PC-9 (cell line): ENCODE data around the gene RIMBP2. TPM values are rescaled to one million over a fixed set of nuclear protein-coding genes. Genes with fewer than 3 reads are reported as not detected.

ENCODE experiments used
- BruUV-seq: library from RNA; stranded (reverse); fragments of 400-500 nt; replicated peaks from 2 replicates; lab custom pipeline; 2021; lab: Mats Ljungman, UMichigan
- CTCF ChIA-PET: fragments of 300-600 bp; sonication (Branson Sonifier 250); formaldehyde crosslinking; loops from one replicate; lab custom pipeline; 2022; ENCODE audit warnings: antibody characterized with exemption; lab: Charles Lee
- POLR2A ChIA-PET: fragments of 300-600 bp; sonication (Branson Sonifier 250); formaldehyde crosslinking; loops from one replicate; lab custom pipeline; 2022; ENCODE audit warnings: antibody characterized with exemption; ENCODE audit not compliant: unreplicated experiment; lab: Charles Lee
- DNase-seq, 2 experiments: peaks; one replicate each; pipeline versions ENCODE4 v3.0.0 to v3.0.0-alpha.2; 2015 to 2022; ENCODE audit warnings: mixed read lengths in 1 of 2
- H2AFZ ChIP-seq: fragments of 200-600 bp; sonication (generic); 2 replicates; pipeline ENCODE4 v1.8.1; 2017; ENCODE audit warnings: antibody characterized with exemption
- H3F3A ChIP-seq: fragments of 200-600 bp; sonication (generic); 2 replicates; pipeline ENCODE4 v1.8.1; 2017; ENCODE audit warnings: antibody characterized with exemption, mild to moderate bottlenecking, low read depth; ENCODE audit not compliant: insufficient read depth
- H3K27ac ChIP-seq: fragments of 200-600 bp; sonication (generic); 2 replicates; pipeline ENCODE4 v1.6.1; 2016; ENCODE audit warnings: mixed run types
- H3K27me3 ChIP-seq: fragments of 200-600 bp; sonication (generic); 2 replicates; pipeline ENCODE4 v1.6.1; 2016; ENCODE audit warnings: low read depth, mixed run types; ENCODE audit not compliant: insufficient read depth
- H3K36me3 ChIP-seq: fragments of 200-600 bp; sonication (generic); 2 replicates; pipeline ENCODE4 v1.6.1; 2016; ENCODE audit warnings: low read depth, mixed run types
- H3K4me1 ChIP-seq: fragments of 200-600 bp; sonication (generic); replicated peaks from 2 replicates; pipeline ENCODE4 v1.6.1; 2016; ENCODE audit warnings: mixed run types; ENCODE audit not compliant: insufficient read depth
- H3K4me2 ChIP-seq: fragments of 200-600 bp; sonication (generic); 2 replicates; pipeline ENCODE4 v1.6.1; 2017; ENCODE audit warnings: mixed run types
- H3K4me3 ChIP-seq: fragments of 200-600 bp; sonication (generic); 2 replicates; pipeline ENCODE4 v1.6.1; 2016; ENCODE audit warnings: mixed run types
- H3K79me2 ChIP-seq: fragments of 200-600 bp; sonication (generic); 2 replicates; pipeline ENCODE4 v1.6.1; 2017; ENCODE audit warnings: low read depth, mixed run types
- H3K9me2 ChIP-seq: fragments of 200-600 bp; sonication (generic); 2 replicates; pipeline ENCODE4 v1.8.1; 2017; ENCODE audit warnings: mild to moderate bottlenecking; ENCODE audit not compliant: insufficient read depth
- H3K9me3 ChIP-seq: fragments of 200-600 bp; sonication (generic); 2 replicates; pipeline ENCODE4 v1.8.1; 2016; ENCODE audit warnings: low read depth; ENCODE audit not compliant: insufficient read depth
- H4K20me1 ChIP-seq: fragments of 200-600 bp; sonication (generic); 2 replicates; pipeline ENCODE4 v1.8.1; 2017; ENCODE audit not compliant: insufficient read depth
- CTCF ChIP-seq: fragments of 200-600 bp; sonication (generic); conservative IDR thresholded peaks from 2 replicates; pipeline ENCODE4 v1.6.1; 2017; ENCODE audit warnings: mixed run types, antibody characterized with exemption, mild to moderate bottlenecking, moderate library complexity
- EZH2 ChIP-seq: fragments of 200-600 bp; sonication (generic); IDR thresholded peaks from 2 replicates; pipeline ENCODE4 v1.8.0; 2017; ENCODE audit warnings: antibody characterized with exemption, low read depth
- intact Hi-C: fragments of 100-400 bp; cut with micrococcal nuclease; formaldehyde crosslinking; loops from one replicate; pipeline ENCODE4 v1.10.0; 2022; ENCODE audit not compliant: unreplicated experiment
- total RNA-seq: library from RNA; stranded (reverse); gene quantifications from 2 replicates; pipeline ENCODE4 v1.2.3, GENCODE V29; 2021

Gene RIMBP2
- total RNA-seq, 1 experiment from 2014 or later: not detected

- H3K27me3 ChIP-seq: peaks cover 33% of the 10 kb centered on the region
- intact Hi-C loops: no loop called here
- H3K4me3 ChIP-seq: no peak overlapping the region
- TF ChIP-seq CTCF (no peak), EZH2 (no peak)
- H3K9me2 ChIP-seq: no peaks in the 10 kb centered on the region
- no peaks in the 10 kb centered on the region for H3K4me1 ChIP-seq
- no peaks in the 10 kb centered on the region for H3K79me2 ChIP-seq
- no TSS peak for BruUV-seq
- ChIA-PET POLR2A (no interaction called here), CTCF (no interaction called here)
- DNase-seq: no peak
- no peak overlapping the region for H2AFZ ChIP-seq
- H3K9me3 ChIP-seq: no peaks in the 10 kb centered on the region
- H3K4me2 ChIP-seq: no peak overlapping the region
- H3K36me3 ChIP-seq: no peaks in the 10 kb centered on the region
- no peak overlapping the region for H3K27ac ChIP-seq
- no peaks in the 10 kb centered on the region for H3F3A ChIP-seq
- H4K20me1 ChIP-seq: no peaks in the 10 kb centered on the region
These were observed 277.4 kb downstream of the RIMBP2 start for GRCh38 chr12:130438711-130439110.

DNA sequence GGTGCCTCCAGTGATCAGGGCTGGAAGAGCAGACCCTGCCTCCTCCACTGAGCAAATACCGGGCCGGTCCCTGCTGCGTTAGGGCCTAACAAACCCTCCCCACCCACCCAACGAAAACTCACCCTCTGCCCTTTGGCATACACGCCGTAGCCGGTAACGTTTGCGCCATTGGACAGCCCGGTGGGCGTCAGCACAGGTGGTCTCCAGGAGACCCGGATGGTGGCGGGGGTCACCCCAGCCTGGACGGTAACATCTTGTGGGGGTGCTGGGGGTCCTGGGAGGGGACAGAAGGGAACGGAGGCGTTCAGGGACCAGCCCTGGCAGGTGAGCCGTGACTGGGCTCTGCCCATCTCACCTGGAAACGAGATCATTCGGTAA, 277.9 kb downstream of the RIMBP2 start:
- no peak overlapping the region for H2AFZ ChIP-seq

DNA sequence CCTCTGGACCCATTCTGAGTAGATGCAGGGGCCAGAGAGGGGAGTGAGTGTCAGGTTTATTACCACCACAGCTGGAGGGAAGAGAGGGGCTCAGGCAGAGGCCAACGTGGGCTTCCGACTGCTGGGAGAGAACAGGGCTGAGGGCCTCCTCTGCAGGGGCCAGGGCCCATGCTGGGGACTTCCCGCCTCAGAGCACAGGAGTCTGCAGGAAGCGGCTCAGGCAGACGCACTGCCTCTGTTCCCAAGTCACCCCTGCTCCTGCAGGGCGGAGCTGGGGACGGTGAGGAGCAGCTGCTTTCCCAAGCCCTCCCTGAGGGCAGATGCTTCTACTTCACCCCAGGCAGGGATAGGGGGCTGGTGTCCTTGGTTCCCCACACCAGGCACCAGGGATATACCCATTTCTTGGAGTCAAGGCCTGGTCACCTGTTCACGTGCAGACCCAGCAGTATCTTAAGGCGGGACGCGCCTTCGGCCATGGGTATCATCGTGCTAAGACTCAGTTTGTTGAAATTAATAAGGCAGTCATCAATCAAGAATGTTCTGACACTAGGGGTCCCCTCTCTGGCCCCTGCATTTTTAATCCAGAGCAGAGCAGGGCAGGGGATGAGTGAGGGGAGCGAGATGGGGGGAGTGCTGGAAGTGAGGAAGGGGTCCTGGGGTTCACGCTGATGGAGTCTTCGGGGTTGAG, 278.4 kb downstream of the RIMBP2 start:
- H2AFZ ChIP-seq: no peak overlapping the region
- no peak overlapping the region for H3K4me3 ChIP-seq
- no peak overlapping the region for H3K27ac ChIP-seq
- TF ChIP-seq EZH2: no peak
- TF ChIP-seq CTCF: no peak
- no peaks in the 10 kb centered on the region for H4K20me1 ChIP-seq
- intact Hi-C loops: no loop called here
- H3K4me2 ChIP-seq: no peak overlapping the region
- peaks cover 41% of the 10 kb centered on the region for H3K27me3 ChIP-seq
- no TSS peak for BruUV-seq
- no peaks in the 10 kb centered on the region for H3K79me2 ChIP-seq
- no peaks in the 10 kb centered on the region for H3K36me3 ChIP-seq
- H3F3A ChIP-seq: no peaks in the 10 kb centered on the region
- DNase-seq: no peak
- ChIA-PET CTCF (no interaction called here), POLR2A (no interaction called here)
- H3K9me3 ChIP-seq: no peaks in the 10 kb centered on the region
- no peaks in the 10 kb centered on the region for H3K9me2 ChIP-seq
- no peaks in the 10 kb centered on the region for H3K4me1 ChIP-seq

More for the DNA sequence above, 277.9 kb downstream of the RIMBP2 start:
- intact Hi-C loops: no loop called here
- Histone ChIP-seq H3K4me3 (no peak overlapping the region), H3K79me2 (no peaks in the 10 kb centered on the region), H3K36me3 (no peaks in the 10 kb centered on the region), H3K9me2 (no peaks in the 10 kb centered on the region), H4K20me1 (no peaks in the 10 kb centered on the region), H3F3A (no peaks in the 10 kb centered on the region), H3K4me1 (no peaks in the 10 kb centered on the region), H3K27ac (no peak overlapping the region), H3K4me2 (no peak overlapping the region), H3K9me3 (no peaks in the 10 kb centered on the region), H3K27me3 (peaks cover 36% of the 10 kb centered on the region)
- no peak for DNase-seq
- ChIA-PET CTCF (no interaction called here), POLR2A (no interaction called here)
- no TSS peak for BruUV-seq
- TF ChIP-seq CTCF (no peak), EZH2 (no peak)
